SIG-M5 (cell line): ENCODE data around the gene THAP8.

Source experiments
- DNase-seq: peaks from one replicate; lab custom pipeline; 2025; lab: John Stamatoyannopoulos, UW

Gene THAP8, protein sequence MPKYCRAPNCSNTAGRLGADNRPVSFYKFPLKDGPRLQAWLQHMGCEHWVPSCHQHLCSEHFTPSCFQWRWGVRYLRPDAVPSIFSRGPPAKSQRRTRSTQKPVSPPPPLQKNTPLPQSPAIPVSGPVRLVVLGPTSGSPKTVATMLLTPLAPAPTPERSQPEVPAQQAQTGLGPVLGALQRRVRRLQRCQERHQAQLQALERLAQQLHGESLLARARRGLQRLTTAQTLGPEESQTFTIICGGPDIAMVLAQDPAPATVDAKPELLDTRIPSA

GRCh38 chr19:36054119-36054732 lies at the start of gene THAP8:
TSS of gene THAP8 (minus strand) at chr19:36054285. CDS start at chr19:36054217, 68 bp downstream.
- peak; percentile 83 for DNase-seq

GRCh38 chr19:36103040-36103626 lies 49.0 kb upstream of the THAP8 start:
- DNase-seq: no peak

GRCh38 chr19:36101550-36102327 lies 47.7 kb upstream of the THAP8 start:
- DNase-seq: no peak

GRCh38 chr19:36100476-36100875 lies 46.4 kb upstream of the THAP8 start:
- DNase-seq: no peak

DNA sequence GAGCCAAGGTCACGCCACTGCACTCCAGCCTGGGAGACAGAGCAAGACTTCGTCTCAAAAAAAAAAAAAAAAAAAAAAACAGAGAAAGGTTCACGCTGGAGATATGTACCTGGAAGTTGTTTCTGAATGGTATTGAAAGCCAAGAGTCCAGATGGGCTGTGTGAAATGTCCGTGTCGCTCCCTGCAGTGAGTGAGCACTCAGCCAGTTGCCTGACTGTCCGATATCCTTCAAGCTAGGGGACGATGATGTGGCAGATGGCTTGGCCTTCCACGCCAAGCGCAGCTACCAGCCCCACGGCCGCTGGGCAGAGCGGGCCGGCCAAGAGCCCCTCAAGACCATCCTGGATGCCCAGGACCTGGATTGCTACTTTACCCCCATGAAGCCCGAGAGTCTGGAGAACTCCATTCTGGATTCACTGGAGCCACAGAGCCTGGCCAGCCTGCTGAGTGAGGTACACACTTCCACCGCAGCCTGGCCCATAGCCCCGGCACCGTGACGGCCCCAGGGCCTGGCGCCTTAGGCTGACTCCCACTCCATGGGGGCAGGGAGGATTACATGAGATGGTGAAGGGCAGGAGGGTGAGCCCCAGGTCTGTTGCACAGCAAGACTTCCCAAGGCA lies 45.2 kb upstream of the THAP8 start:
- no peak for DNase-seq

GRCh38 chr19:36097036-36097435 lies 43.0 kb upstream of the THAP8 start:
- DNase-seq: no peak

DNA sequence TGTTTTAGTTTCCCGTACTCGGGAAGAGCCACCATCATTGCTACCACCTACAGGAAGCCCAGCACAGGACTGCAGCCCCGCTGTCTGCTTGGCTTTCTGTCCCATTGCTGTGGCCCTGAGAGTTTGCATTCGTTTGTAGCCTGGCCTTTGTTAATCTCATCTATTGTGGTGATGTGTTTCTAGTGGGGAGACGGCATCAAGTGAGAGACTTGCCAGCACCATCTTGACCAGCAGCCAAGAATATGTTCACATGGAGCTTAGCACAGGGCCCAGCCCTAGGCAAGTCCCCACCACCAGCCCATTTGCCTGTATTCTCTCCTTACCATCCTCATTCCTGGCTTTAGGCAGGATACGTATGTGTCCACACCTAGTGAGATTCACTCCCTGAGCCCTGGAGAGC lies 39.6 kb upstream of the THAP8 start:
- DNase-seq: no peak

GRCh38 chr19:36093146-36093662 lies 39.1 kb upstream of the THAP8 start:
- no peak for DNase-seq

DNA sequence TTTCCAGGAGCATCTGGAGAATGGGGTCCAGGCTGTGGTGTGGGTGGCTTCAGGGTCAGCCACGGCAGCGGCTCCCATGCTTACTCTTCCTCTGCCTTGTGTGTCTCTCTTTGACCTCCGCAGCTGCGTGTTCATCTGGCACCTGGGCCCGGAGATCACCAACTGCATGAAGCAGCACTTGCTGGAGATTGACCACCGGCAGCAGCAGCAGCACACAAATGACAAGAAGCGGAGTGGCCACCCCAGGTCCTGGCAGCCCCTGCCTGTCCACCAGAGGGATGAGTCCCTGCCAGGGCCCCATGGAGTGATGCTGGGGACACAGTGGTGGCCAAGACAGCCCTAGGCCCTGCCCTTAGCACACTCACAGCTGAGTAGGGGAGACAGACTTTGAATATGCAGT lies 38.5 kb upstream of the THAP8 start:
- no peak for DNase-seq

DNA sequence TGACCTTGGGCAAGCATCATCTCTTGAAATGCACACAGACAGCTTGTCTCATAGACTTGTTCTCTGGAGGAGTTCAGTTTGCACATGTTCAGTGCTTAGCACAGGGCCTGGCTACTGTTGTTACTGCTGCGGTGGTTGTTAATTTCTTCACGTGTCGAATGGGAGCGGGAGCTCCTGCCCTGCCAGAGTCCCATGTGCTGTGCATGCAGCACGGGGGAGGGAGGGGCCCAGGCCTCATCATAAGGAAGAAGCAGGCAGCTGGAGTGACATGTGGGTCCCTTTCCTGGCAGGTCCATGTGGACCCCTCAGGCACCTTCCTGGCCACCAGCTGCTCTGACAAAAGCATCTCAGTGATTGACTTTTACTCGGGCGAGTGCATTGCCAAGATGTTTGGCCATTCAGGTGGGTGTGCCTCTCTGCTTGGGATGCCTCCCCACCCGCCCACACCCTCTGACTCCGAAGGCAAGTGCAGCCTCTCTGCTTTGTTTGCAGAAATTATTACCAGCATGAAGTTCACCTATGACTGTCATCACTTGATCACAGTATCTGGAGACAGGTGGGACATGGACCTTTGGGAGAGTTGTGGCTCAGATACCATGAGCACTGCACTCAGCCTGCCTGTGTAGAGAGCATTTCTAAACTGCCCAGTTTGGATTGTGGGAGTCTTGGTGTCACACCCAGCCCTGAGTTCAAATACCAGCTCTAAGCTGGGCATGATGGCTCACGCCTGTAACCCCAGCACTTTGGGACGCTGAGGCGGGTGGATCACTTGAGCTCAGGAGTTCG lies 37.0 kb upstream of the THAP8 start:
- no peak for DNase-seq

DNA sequence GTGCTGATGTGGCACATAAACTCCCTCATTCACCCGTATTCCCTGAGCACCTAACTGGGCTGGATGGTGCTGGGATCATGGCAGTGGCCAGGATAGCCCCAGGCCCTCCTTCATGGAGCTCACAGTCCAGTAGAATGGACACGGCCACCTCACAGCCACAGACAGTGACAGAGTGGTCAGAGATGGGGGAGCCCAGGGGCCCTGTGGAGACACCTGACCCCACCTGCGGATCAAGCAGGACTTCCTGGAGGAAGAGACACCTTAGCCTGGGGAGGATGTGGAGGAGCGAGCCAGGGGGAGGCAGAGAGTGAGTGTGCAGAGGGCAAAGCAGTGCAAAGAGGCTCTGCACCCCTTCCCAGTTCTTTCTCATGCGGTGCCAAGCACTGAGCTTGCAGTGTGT lies 35.8 kb upstream of the THAP8 start:
- DNase-seq: no peak

DNA sequence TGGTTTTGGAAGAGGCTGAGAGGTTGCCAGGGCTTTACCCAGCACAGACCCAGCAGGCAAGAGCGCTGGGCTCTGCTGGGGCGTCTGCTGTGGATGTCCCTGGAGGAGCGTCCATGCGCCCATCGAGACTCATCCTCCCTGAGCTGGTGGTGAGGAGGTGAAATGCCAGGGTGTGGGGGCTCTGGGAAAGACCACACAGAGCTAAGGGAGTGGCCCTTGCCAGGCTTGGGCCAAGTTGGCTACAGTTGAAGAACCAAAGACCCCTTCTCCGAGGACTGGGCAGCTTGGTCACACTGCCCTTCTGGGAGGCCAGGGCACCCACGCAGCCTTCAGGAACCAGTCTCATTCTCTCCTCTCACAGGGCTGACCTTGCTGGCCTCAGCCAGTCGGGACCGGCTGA lies 32.2 kb upstream of the THAP8 start:
- DNase-seq: no peak

GRCh38 chr19:36084231-36085009 lies 30.3 kb upstream of the THAP8 start:
- DNase-seq: no peak

GRCh38 chr19:36082916-36083315 lies 28.8 kb upstream of the THAP8 start:
- no peak for DNase-seq

GRCh38 chr19:36081894-36082293 lies 27.8 kb upstream of the THAP8 start:
- no peak for DNase-seq

- no peak for DNase-seq
Measured at GRCh38 chr19:36081385-36081784, 27.3 kb upstream of the THAP8 start.

GRCh38 chr19:36079389-36079945 lies 25.4 kb upstream of the THAP8 start:
- DNase-seq: no peak

DNA sequence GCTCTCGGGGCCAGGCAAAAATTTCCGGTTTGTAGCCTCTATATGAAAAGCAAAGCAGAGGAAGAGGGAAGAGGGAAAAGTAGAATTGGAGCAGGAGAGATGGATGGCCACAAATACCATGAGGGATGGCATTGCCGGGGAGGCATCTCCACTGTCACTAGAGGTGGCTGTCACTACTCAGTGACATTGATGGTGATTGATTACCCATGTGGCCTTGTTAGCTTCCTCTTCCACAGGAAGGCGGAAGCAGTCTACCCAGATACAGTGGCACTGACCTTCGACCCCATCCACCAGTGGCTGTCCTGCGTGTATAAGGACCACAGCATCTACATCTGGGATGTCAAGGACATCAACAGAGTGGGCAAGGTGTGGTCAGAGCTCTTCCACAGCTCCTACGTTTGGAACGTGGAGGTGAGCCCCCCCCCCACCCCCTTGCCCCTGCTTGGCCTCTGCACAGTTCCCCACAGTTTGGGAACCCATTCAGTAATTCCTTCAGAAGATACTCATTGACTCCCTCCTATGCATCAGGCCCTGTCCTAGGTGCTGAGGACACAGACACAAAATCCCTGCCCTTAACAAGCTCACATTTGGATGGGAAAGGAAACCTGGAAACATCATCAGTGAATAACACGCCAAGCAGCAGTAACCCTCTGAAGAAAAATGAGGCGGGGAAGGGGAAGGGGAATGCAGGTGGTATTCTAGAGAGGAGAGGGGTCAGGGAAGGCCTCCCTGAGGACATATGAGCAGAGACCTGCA lies 19.2 kb upstream of the THAP8 start:
- DNase-seq: no peak

DNA sequence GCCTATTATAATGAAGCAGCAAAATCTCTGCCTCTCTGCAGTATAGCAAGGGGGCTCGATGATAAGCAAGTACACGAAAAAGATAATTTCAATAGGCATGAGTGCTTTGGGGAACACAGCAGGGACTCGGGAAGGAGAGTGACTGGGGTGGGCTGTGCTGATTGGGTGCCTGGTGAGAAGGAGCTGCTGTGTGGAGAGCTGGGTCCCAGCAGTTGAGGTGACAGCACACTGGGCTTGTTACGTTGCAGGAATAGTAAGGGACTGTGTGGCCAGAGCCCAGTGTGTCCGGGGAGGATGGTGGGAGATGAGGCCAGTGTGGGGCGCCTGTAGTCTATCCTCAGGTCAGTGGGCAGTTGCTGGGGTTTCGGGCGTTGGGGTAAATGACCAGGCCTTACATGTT lies 18.0 kb upstream of the THAP8 start:
- DNase-seq: no peak
